GM18907 (cell line): ENCODE data around the gene TMEM11.

Source experiments
- ATAC-seq: cut with Tn5 transposase; IDR thresholded peaks from one replicate; pipeline ENCODE4 v1.9.1; 2021; ENCODE audit warnings: mild to moderate bottlenecking, moderate library complexity; ENCODE audit not compliant: unreplicated experiment

Gene TMEM11

DNA sequence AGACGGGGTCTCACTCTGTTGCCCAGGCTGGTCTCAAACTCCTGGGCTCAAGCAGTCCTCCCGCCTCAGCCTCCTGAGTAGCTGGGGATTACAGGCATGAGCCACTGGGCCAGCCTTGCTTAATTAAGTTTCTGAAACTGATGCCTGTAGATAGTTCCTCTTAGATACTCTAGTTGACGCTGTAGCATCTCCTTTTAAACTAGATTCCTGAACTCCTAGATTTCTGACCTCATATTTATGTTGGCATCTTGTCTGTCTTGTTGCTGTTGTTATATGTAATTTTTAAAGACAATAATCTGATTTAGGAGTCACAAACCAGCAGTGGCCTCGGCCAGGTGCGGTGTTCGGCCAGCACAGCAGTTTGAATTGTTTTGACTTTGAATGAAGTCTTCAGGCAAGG lies 49.7 kb downstream of the TMEM11 start:
- ATAC-seq = no peak

DNA sequence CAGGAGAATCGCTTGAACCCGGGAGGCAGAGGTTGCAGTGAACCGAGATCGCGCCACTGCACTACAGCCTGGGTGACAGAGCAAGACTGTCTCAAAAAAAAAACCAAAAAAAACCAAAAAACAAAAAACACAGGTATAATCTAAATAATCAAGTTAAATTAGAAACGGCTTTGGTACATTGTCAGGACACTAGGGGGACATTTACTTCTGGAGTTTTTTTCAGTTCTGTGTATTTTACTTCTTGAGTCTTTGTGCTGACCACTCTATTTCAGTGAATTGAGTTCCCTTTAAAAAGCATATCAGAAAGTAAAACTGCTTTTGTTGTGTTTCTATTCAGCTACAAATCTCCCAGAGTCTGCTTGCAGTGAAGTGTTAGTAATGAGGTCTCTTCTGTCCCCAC lies 50.9 kb downstream of the TMEM11 start:
- no peak for ATAC-seq

DNA sequence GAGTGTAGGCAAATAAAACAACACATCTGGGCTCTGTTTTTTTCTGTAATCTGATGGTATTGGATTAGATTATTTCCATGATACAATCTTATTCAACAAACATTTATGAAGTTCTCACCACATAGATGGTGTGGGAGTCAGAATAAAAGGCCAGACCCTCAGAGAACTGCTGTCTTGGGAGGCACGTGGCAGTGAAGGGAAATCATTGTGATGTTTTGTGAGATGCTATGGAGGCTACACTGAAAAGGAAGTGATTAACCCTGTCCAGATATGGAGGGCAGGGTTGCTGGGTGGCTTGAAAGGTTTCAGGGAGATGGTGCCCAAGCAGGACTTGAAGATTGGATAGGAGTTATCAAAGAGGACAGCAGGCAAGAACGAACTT lies 51.6 kb downstream of the TMEM11 start:
- ATAC-seq = no peak

DNA sequence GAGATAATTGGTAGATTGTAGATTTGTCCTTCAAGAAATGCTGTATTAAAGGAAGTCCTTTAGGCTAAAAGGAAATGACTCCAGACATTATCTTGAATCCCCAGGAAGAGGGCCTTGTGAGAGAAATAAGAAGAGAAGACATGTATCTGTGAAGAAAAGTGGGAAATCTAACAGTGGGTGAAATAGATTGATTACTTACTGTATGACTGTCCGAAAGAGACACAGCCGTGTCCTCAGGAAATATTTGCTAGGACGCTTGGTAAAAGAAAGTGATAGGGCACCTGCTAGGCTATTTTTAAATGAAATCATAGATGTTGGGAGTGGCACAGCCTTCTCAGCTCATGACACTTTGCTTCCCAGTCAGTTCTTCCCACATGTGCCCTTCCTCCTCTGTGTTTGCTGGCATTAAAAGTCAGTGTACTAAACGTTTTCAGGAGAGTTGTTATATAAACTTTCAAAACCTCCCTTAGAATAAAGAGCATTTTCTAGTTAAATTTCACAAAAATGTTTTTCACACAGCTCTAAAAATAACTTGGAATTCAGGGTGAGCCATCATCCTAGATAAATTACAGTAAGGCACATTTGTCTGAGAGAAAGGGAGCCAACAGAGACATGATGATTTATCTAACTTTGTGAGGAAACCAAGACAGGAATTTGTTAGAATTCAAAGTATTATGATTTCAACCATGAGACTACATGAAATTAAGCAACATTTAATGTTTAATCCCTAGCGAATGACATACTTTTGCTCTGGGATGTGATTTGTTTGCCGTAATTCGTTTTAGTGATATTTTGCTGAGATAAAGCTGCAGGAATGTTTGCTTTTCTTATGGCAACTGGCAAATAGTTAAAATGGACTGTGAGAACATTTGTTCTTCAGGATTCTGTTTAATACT lies 52.2 kb downstream of the TMEM11 start:
- ATAC-seq = no peak

DNA sequence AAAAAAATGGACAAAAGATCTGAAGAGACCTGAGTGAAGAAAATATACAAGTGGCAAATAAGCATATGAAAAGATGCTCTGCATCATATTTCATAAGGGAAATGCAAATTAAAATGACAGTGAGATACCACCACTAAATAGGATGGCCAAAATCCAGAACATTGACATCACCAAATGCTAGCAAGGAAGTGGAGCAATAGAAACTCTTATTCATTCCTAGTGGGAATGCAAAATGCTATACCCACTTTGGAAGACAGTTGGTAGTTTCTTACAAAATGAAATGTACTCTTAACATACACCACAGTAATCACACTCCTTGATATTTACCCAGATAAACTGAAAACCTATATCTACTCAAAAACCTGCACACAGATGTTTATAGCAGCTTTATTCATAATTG lies 53.6 kb downstream of the TMEM11 start:
- no peak for ATAC-seq

DNA sequence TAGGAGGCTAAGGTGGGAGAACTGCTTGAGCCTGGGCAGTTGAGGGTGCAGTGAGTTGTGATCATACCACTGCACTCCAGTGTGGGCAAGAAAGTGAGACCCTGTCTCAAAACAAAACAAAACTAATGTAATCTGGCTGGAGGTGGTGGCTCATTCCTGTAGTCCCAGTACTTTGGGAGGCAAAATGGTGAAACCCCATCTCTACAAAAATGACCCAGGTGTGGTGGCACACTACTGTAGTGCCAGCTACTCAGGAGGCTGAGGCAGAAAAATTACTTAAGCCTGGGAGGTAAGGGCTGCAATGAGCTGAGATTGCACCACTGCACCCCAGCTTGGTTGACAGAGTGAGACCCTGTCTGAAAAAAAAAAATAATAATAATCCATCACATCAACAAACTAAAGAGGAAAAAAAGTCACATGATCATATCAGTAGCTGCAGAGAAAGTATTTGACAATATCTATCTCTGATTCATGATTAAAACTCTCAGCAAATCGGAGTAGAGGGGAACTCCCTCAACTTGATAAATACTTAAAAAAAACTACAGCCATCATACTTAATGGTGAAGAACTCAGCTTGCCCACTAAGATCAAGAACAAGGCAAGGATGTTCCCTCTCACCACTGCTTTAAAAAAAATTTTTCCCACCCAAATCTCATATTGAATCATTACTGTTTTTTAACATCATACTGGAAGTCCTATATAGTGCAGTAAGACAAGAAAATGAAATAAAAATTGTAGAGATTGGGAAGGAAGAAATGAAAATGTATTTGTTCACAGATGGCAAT lies 56.2 kb downstream of the TMEM11 start:
- ATAC-seq = no peak

DNA sequence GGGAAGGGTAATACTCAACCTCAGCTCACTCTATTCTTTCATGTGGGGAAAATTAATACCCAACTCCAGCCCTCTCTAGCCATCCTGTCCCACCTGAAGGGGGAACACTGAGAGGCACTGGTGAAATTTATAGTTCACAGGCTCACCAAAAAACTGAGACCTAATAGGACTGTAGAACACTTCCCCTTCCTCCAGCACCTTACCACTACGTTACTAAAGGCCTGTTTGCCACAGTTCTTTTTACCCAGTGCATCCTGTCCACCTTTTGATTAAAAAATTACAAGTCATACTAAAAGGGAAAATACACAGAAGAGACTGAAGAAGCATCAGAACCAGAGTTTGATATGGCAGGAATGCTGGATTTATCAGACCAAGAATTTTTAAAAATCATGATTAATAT lies 61.2 kb downstream of the TMEM11 start:
- no peak for ATAC-seq

DNA sequence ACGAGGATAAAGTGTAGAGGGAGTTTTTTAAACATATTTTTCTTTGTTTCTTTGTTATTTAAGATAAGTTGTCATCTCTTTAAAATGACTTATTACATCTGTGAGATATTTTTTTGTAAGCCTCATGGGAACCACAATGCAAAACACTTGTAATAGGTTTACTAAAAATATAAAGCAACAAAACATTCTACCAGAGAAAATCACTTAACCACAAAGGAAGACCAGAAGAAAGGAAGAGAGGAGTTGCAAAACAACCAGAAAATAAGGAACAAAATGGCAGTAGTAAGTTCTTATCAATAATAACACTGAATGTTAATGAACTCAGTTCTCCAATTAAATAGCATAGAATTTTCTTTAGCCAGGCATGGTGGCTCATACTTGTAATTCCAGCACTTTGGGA lies 64.3 kb downstream of the TMEM11 start:
- no peak for ATAC-seq
